ENCODE data around the gene CPA4. TPM values are rescaled to one million over a fixed set of nuclear protein-coding genes. Genes with fewer than 3 reads are reported as not detected.

CPA4 gene
- total RNA-seq, 2 donors from 2014 or later, result not detected

- no peak for TF ChIP-seq CTCF (IDR thresholded peaks at IDR 0.05)
- H3K36me3 ChIP-seq, result no peaks in the 10 kb centered on the region
- no peaks in the 10 kb centered on the region for H3K9me3 ChIP-seq
- DNase-seq (ENCODE audit: low spot score) (no peak), ATAC-seq (ENCODE audit: insufficient number of reproducible peaks, low FRiP score, low read depth) (no peak)
- no peaks in the 10 kb centered on the region for H3K27me3 ChIP-seq (replicated peaks; ENCODE audit: insufficient read depth)
- peaks cover 6 to 22% of the 10 kb centered on the region in 2 donors for H3K4me1 ChIP-seq (ENCODE audit: control insufficient read depth in 1 of 2, low read depth in 2 of 2)
- no peak overlapping the region for H3K27ac ChIP-seq
- no peak overlapping the region for H3K4me3 ChIP-seq
These were observed 58.2 kb downstream of the CPA4 start for GRCh38 chr7:130350945-130351790.

GRCh38 chr7:130351791-130352090, 58.8 kb downstream of the CPA4 start:
- ATAC-seq (ENCODE audit: insufficient number of reproducible peaks, low FRiP score, low read depth), result no peak
- no peak for TF ChIP-seq CTCF (IDR thresholded peaks at IDR 0.05)
- H3K27ac ChIP-seq, result no peak overlapping the region

DNA sequence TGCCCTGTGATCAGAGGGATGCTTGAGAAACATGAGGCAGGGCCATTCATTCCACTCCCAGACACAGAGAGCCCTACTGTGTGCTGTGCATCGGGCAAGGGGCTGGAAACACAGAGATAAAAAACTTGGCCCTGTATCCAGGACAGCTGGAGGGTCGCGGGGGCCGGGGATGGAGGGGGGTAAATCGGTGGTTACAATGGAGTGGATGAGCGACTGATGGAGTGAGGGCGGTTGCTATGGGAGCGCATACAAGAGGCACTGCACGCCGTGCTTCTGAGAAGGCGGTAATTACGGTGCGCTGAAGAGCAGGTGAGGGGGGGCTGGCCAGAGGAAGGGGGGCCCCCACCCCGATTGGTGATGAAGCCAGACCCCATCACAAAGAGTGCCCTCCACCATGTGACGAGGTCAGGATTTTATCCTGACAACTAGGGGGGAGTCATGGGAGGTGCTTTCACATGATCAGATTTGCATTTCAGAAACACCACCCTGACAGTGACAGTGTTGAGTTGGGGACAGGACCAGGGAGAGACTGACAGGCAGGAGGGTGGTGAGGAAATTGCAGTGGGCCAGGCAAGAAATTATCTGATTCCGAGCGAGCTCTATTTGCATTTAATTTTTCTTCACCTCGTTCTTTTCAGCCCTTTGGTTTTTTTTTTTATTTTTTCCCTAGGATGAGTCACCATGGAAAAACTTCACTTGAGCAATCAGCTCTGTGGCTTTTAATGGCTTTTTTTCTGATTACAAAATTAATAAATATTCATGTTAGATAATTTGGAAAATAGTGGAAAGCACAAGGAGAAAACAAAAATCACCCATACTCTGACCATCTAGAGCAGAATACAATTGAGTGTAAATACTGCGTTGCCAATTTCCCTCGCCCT, 59.5 kb downstream of the CPA4 start:
- Histone ChIP-seq H3K4me3 (peak overlapping the region; percentile 36), H3K27ac (peak overlapping the region in 1 of 2 donors; percentile 31), H3K9me3 (no peaks in the 10 kb centered on the region), H3K36me3 (no peaks in the 10 kb centered on the region), H3K4me1 (ENCODE audit: control insufficient read depth in 1 of 2, low read depth in 2 of 2) (peaks cover 17 to 35% of the 10 kb centered on the region in 2 donors), H3K27me3 (replicated peaks; ENCODE audit: insufficient read depth) (no peaks in the 10 kb centered on the region)
- ATAC-seq (ENCODE audit: insufficient number of reproducible peaks, low FRiP score, low read depth) (no peak), DNase-seq (ENCODE audit: low spot score) (no peak)
- TF ChIP-seq CTCF (IDR thresholded peaks at IDR 0.05), result no peak

More at GRCh38 chr7:130351791-130352090, 58.8 kb downstream of the CPA4 start:
- Histone ChIP-seq H3K9me3 (no peaks in the 10 kb centered on the region), H3K4me1 (ENCODE audit: control insufficient read depth in 1 of 2, low read depth in 2 of 2) (peaks cover 10 to 28% of the 10 kb centered on the region in 2 donors), H3K27me3 (replicated peaks; ENCODE audit: insufficient read depth) (no peaks in the 10 kb centered on the region), H3K4me3 (no peak overlapping the region), H3K36me3 (no peaks in the 10 kb centered on the region)
- DNase-seq (ENCODE audit: low spot score), result no peak

GRCh38 chr7:130353196-130353595, 60.2 kb downstream of the CPA4 start:
- peaks cover 17 to 41% of the 10 kb centered on the region in 2 donors for H3K4me1 ChIP-seq (ENCODE audit: control insufficient read depth in 1 of 2, low read depth in 2 of 2)
- DNase-seq (ENCODE audit: low spot score) (no peak), ATAC-seq (ENCODE audit: insufficient number of reproducible peaks, low FRiP score, low read depth) (no peak)
- H3K27me3 ChIP-seq (replicated peaks; ENCODE audit: insufficient read depth), result no peaks in the 10 kb centered on the region
- H3K9me3 ChIP-seq, result no peaks in the 10 kb centered on the region
- no peak overlapping the region for H3K4me3 ChIP-seq
- no peaks in the 10 kb centered on the region for H3K36me3 ChIP-seq
- H3K27ac ChIP-seq, result peak overlapping the region in 1 of 2 donors; percentile 31
- TF ChIP-seq CTCF (IDR thresholded peaks at IDR 0.05), result no peak
